Measurements from ENCODE around the gene RSBN1L.
"Not testable (repeated sequence)": the region's sequence is repeated elsewhere in the genome, so short reads cannot be mapped to it uniquely, and the experiment has no call there.

Gene RSBN1L

DNA sequence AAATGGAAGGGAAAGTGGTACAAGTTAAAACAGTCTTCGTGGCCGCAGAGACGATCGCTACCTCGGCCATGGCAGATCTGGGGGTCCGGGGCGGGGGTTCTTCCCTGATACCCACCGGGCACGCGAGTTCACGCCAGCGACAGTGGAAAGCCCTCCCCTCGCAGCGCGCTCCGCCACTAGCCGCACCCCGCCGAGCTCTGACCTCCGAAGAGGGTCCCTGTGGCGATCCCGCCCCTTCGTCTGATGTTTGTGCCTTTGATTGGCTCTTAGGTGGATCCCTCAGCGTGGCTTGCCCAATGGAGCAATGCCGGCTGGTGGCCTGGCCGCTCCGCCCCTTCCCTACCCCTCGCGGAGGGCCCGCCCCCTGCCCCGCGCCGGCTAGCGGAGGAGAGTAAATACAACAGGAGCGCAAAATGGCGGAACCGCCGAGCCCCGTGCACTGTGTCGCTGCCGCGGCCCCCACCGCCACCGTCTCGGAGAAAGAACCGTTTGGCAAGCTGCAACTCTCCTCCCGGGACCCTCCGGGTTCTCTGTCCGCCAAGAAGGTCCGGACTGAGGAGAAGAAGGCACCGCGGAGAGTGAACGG lies at the start of gene RSBN1L:
Gene RSBN1L (plus strand): TSS at position 403 of the 586 bp plus-strand sequence. CDS start 11 bp downstream, at position 414.
- DNase-seq = peak; percentile 99

DNA sequence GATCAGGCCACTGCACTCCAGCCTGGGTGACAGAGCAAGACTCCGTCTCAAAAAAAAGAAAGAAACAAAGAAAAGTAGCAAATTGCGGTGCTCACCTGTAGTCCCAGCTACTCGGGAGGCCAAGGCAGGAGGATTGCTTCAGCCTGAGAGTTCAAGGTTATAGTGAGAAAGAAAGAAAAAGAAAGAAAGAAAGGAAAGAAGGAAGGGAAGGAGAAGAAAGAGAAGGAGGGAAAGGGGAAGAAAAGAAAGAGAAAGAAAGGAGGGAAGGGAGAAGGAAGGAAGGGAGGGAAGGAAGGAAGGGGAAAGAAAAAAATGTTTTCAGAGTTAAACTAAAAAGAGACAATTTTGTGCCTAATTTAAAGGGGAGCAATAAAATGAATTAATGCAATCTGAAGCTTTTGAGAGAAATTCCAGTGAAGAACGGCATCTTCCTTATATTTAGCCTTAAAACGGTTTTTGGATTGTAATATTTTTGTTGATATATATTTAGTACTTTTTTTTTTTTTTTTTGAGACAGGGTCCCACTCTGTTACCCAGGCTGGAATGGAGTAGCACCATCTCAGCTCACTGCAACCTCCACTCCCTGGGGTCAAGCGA lies 47.4 kb upstream of the RSBN1L start:
- DNase-seq = no peak

DNA sequence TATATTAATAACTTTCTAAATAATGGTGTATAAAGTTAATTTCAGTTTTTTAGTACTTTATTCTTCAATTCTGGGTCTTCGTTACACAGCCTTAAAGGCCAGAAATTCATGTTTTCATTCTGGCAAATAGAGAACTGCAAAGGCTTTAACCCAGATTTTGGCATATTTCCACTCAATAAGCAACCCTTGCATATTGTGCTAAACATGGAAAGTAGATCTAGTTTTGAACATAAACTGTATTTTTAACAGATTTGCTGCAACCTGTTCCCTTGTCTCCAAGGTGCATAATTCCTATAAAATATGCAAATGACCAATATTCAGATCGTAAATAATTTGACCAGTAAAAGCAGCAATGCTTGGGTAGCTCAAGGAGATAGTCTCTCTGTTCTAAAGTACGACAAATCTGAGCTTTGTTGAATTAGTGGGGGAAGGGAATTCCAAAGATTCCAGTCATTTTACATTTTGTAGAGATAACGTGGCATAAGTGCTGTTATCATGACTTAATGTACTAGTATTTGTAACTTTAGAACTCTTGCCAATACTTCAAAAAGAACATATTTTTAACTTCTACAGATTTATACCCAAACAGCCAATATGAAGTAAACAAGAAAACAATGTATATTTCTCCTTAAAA lies 46.4 kb upstream of the RSBN1L start:
- no peak for DNase-seq

- no peak for DNase-seq
These were observed 44.6 kb upstream of the RSBN1L start for GRCh38 chr7:77651575-77652162.

DNA sequence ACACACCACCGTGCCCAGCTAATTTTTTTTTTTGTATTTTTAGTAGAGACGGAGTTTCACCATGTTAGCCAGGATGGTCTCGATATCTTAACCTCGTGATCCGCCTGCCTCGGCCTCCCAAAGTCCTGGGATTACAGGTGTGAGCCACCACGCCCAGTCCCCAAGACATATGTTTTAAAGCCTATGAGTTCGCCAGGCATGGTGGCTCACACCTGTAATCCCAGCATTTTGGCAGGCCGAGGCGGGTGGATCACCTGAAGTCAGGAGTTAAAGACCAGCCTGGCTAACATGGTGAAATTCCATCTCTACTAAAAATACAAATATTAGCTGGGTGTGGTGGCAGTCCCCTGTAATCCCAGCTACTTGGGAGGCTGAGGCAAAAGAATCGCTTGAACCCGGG lies 43.4 kb upstream of the RSBN1L start:
- DNase-seq = not testable (repeated sequence)

DNA sequence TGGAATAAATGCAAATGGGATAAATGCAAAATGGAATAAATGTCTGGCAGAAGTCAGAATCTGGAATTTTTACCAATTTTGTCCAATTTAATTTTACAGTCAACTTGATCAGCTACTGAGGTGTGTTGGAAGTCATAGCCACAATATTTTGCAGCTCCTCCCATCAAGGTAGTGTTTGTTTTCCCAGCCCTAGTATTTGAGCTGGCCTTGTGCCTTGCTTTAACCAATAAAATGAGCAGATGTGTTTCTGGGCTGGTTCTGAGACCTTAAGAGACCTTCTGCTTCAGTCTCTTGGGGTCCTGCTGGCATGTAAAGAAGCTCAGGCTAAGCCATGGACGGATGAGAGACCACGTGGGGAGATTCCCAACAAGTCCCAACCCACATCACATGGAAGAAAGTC lies 42.7 kb upstream of the RSBN1L start:
- DNase-seq = no peak

GRCh38 chr7:77655356-77655755 lies 40.9 kb upstream of the RSBN1L start:
- no peak for DNase-seq

- DNase-seq = no peak
These were observed 40.3 kb upstream of the RSBN1L start for GRCh38 chr7:77655836-77656455.

DNA sequence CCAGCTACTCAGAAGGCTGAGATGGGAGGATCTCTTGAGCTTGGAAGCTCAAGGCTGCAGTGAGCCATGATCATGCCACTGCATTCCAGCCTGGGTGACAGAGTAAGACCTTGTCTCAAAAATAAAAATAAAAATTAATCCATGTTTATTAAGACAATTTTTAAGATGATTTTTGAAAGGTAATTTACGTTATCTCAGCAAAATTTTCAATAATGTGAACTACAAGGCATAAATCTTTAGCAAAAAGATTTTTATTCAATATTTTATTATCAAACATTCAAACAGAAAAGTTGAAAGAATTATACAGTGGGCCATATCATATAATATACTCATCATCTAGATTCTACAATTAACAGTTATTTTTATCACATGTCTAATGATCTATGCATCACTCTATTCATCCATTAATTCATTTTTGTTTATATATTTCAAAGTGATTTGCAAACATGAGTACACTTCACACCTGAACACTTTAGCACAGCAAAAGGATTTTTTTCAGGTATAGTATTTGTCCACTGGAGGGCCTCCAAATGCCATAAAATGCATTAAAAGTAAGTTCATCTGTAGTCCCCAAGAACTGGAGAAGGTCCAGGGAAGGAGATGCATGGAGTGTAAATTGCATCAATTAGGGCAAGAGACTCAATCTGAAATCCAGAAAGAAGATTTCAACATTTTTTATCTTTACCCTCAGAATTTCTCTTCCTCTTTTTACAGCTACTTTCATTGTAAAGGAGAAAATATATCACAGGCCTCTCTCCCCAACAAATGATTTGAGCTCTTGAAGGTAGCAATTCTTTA lies 38.6 kb upstream of the RSBN1L start:
- no peak for DNase-seq

GRCh38 chr7:77658928-77659327 lies 37.3 kb upstream of the RSBN1L start:
- no peak for DNase-seq

GRCh38 chr7:77661816-77662215 lies 34.4 kb upstream of the RSBN1L start:
- DNase-seq = no peak

DNA sequence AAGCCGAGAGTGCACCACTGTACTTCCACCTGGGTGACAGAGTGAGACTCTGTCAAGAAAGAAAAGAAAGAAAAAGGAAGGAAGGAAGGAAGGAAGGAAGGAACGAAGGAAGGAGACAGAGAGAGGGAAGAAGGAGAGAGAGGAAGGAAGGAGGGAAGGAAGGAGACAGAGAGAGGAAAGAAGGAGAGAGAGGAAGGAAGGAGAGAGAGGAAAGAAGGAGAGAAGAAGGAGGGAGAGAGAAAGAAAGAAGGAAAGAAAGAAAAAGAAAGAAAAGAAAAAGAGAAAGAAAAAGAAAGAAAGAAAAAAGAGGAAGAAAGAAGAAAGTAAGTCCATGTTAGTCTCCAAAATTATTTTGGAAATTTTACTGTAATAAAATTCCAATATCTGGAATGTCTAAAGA lies 33.4 kb upstream of the RSBN1L start:
- DNase-seq = no peak

GRCh38 chr7:77664715-77665114 lies 31.5 kb upstream of the RSBN1L start:
- no peak for DNase-seq

- no peak for DNase-seq
These were observed 31.1 kb upstream of the RSBN1L start for GRCh38 chr7:77665161-77665560.

DNA sequence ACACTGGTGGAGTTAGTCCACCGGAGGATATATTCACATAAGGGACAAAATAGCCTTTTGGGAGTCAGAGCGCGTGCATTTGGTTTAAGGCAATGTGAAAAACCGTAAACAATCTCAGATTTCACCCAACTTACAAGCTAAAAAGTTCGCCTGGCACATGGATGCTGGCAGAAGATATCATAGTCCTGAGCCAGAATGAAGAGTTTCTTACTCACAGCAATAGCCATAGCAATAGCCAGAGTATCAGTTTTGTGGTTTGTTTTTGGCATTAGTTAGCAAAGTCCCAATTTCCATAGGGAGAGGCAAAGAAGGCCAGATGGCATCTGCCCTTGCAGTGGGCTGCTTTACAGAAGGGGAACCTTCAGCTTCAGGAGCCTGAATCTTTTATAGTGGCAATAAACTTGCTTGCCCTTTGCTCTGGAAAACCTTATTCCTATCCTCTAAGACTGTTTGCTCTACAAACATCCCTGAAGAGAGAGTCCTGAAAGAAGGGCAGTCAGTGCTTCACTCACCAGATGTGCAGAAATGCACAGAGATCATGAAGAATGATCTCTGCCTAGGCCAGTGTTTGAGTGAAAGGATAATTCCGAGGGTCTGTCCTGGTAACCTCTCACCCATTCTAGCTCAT lies 28.7 kb upstream of the RSBN1L start:
- no peak for DNase-seq

- DNase-seq = no peak
These were observed 21.4 kb upstream of the RSBN1L start for GRCh38 chr7:77674878-77675277.

- DNase-seq = no peak
These were observed 16.7 kb upstream of the RSBN1L start for GRCh38 chr7:77679608-77680007.

DNA sequence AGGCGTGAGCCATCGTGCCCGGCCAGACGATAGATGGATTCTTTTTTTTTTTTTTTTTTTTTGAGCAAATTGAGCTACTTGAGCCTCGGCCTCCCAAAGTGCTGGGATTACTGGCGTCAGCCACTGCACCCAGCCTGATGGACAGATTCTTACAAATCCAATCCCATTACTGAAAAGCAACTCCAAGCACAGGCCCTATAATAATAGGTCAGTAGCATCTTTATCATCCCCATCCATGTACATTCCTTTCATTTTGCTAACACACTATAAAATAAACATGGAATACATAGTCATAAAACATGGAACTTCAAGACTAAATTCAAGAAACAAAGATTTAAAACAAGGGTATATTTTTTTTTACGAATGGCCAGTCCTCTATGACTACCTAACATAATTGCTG lies 16.0 kb upstream of the RSBN1L start:
- DNase-seq = no peak

DNA sequence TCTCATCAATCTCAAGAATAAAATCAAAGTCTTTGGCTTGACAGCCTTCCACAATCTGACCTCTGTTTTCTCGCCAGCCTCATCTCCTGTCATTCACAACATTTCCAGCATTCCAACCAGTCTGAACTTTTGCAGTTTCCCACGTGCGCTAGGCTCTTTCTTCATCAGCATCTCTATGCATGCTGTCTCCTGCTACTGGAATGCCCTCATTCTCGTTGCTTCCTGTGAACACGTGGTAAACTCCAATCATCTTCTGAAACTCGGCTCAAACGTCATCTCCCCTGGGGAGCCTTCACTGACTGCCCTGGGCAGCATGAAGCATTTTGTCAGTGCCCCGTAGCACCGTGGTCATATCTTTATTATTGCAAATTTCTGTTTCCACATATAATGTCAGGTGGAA lies 12.2 kb upstream of the RSBN1L start:
- no peak for DNase-seq

DNA sequence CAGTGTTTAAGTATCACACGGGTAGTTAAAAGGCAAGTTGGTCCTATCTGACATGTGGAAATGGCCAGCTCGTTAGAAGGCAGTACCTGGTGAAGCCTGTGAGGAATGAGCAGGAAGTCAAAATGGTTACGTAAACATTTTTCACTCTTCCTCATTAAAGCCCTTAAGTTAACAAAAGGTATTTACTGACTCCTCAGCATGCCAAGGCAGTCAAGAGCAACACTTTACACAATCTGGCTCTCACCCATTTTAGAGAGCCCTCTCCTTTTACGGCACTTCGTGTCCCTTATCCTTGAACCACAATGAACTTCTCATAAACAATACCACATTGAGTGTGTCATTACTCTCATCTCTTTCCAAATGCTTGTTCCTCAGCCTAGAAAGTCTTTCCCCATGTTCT lies 11.0 kb upstream of the RSBN1L start:
- no peak for DNase-seq

GRCh38 chr7:77687100-77687746 lies 9.0 kb upstream of the RSBN1L start:
- no peak for DNase-seq

DNA sequence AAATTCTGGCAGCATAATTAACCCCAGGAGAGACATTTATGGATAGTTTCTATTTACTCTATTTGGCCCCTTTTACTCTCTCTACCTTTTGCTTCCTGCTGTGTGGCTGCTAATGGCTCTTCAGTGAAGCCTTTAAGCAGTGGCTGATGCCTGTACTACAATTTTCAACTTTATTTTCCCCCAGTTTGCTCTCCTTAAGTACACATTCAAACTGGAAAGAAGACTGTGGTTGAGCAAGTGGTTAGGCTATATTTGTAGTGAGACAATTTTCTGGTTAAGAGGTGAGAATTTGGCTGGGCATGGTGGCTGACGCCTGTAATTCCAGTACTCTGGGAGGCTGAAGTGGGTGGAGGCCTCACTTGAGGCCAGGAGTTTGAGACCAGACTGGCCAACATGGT lies 8.5 kb upstream of the RSBN1L start:
- DNase-seq = no peak
